ENCODE measurements around the gene DOK4.

DNA sequence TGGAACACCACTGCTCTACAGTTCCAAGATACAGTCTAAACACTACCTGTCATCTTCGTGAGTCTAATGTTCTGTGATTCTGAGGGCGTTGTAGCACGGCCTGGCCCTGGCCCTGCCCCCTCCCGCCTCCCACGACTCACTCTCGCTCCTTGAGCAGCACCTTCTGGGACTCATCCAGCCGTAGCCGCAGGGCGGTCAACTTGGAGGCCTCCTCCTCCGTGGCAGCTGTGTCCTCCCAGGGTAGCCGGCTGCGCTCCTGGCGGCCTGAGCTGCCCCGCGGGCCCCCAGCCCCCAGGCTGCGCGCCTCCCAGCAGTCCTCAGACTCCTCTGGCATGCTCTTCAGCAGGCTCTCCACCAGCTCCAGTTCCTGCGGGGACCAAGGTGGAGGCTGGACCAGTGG is 39.5 kb upstream of the DOK4 start:
- TF ChIP-seq EZH2 (IDR thresholded peaks at IDR 0.05) (no peak), POLR2AphosphoS5 (IDR thresholded peaks at IDR 0.05; ENCODE audit: borderline replicate concordance, low read depth, low read length) (no peak)
